ENCODE measurements around the gene SEPHS1. TPM values are rescaled to one million over a fixed set of nuclear protein-coding genes. Genes with fewer than 3 reads are reported as not detected.

Gene SEPHS1
- total RNA-seq, 1 experiment from 2014 or later = 509 TPM

DNA sequence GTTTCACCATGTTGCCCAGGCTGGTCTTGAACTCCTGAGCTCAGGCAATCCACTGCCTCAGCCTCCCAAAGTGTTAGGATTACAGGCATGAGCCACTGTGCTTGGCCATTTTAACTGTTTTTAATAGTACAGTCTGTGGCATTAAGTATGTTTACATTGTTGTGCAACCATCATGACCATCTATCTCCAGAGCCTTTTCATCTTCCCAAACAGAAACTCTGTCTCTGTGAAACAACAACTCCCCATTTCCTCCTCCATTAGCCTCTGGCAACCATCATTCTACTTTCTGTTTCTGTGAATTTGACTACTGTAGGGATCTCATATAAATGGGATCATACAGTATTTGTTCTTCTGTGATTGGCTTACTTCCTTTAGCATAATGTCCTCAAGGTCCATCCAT lies 48.3 kb upstream of the SEPHS1 start:
- H3K36me3 Mint-ChIP-seq = peaks cover 37% of the 10 kb centered on the region
- H3K4me3 Mint-ChIP-seq = no peak overlapping the region
- TF ChIP-seq JUN (CRISPR knock-in tag; IDR thresholded peaks at IDR 0.05) (no peak), FOXP1 (CRISPR knock-in tag; IDR thresholded peaks at IDR 0.05; ENCODE audit: borderline replicate concordance) (no peak), TCF7 (CRISPR knock-in tag; IDR thresholded peaks at IDR 0.05; ENCODE audit: low read depth) (no peak), GABPB1 (CRISPR knock-in tag; IDR thresholded peaks at IDR 0.05) (no peak), TEAD4 (CRISPR knock-in tag; IDR thresholded peaks at IDR 0.05) (no peak), SP1 (CRISPR knock-in tag; conservative IDR thresholded peaks at IDR 0.05) (no peak), CREB1 (CRISPR knock-in tag; IDR thresholded peaks at IDR 0.05) (no peak), FOXJ3 (CRISPR knock-in tag; IDR thresholded peaks at IDR 0.05; ENCODE audit: borderline replicate concordance) (no peak), MYBL2 (CRISPR knock-in tag; IDR thresholded peaks at IDR 0.05) (no peak), ZNF232 (CRISPR knock-in tag; IDR thresholded peaks at IDR 0.05) (no peak), ZNF416 (CRISPR knock-in tag; IDR thresholded peaks at IDR 0.05) (no peak), KAT7 (CRISPR knock-in tag; IDR thresholded peaks at IDR 0.05; ENCODE audit: borderline replicate concordance) (no peak), FOXK1 (CRISPR knock-in tag; IDR thresholded peaks at IDR 0.05) (no peak), ATF1 (CRISPR knock-in tag; IDR thresholded peaks at IDR 0.05) (no peak), ZNF671 (CRISPR knock-in tag; IDR thresholded peaks at IDR 0.05) (no peak), GRHL2 (CRISPR knock-in tag; IDR thresholded peaks at IDR 0.05; ENCODE audit: insufficient replicate concordance, severe bottlenecking) (no peak)
- TF ChIP-seq, protein P1, sequence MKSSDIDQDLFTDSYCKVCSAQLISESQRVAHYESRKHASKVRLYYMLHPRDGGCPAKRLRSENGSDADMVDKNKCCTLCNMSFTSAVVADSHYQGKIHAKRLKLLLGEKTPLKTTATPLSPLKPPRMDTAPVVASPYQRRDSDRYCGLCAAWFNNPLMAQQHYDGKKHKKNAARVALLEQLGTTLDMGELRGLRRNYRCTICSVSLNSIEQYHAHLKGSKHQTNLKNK (CRISPR knock-in tag; IDR thresholded peaks at IDR 0.05) = no peak
- ATAC-seq = no peak
- no peak overlapping the region for H3K27ac Mint-ChIP-seq
- no peak for DNase-seq (ENCODE audit: low spot score)
- ChIA-PET CTCF (interaction anchor here (1.3 kb wide), 1 partner anchor 44 kb away, joined by 3 read pairs; no protein-coding TSS in a partner anchor), POLR2A (no interaction called here)
- no peaks in the 10 kb centered on the region; the same call in 1 of the 2 replicates for H3K27me3 Mint-ChIP-seq (ENCODE audit: low read depth)
- H3K4me1 Mint-ChIP-seq = peaks cover 37% of the 10 kb centered on the region
- peaks cover 38% of the 10 kb centered on the region for H3K9me3 Mint-ChIP-seq

DNA sequence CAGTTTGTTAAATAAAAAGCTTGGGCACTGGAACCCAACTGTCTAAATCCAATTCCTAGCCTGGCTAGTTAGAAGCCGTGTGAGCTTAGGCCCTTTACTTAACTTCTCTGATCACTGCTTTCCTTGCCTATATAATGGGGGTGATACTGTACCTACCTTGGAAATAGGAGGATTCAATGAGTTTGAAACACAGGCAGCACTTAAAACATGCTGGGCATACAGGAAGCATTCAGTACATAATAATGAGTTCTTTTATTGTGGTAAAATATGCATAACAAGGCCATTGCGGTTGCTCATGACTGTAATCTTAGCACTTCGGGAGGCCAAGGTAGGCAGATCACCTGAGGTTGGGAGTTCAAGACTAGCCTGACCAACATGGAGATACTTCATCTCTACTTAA lies 47.4 kb upstream of the SEPHS1 start:
- H3K27me3 Mint-ChIP-seq (ENCODE audit: low read depth) = no peaks in the 10 kb centered on the region; the same call in 1 of the 2 replicates
- peaks cover 45% of the 10 kb centered on the region for H3K4me1 Mint-ChIP-seq
- DNase-seq (ENCODE audit: low spot score) = no peak
- H3K36me3 Mint-ChIP-seq = peaks cover 29% of the 10 kb centered on the region
- TF ChIP-seq, protein P2, sequence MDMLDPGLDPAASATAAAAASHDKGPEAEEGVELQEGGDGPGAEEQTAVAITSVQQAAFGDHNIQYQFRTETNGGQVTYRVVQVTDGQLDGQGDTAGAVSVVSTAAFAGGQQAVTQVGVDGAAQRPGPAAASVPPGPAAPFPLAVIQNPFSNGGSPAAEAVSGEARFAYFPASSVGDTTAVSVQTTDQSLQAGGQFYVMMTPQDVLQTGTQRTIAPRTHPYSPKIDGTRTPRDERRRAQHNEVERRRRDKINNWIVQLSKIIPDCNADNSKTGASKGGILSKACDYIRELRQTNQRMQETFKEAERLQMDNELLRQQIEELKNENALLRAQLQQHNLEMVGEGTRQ (CRISPR knock-in tag; IDR thresholded peaks at IDR 0.05) = no peak
- TF ChIP-seq NFYB (CRISPR knock-in tag; conservative IDR thresholded peaks at IDR 0.05; ENCODE audit: low read depth) (no peak), FOXK1 (CRISPR knock-in tag; IDR thresholded peaks at IDR 0.05) (0 out of 2 replicates have a peak, but pooled peaks have one; percentile 38), TEAD4 (CRISPR knock-in tag; IDR thresholded peaks at IDR 0.05) (no peak), ETV6 (CRISPR knock-in tag; IDR thresholded peaks at IDR 0.05) (peak; percentile 30; the same call in 1 of the 2 replicates), MYBL2 (CRISPR knock-in tag; IDR thresholded peaks at IDR 0.05) (peak; percentile 33; the same call in 1 of the 2 replicates)
- TF ChIP-seq, protein P3, sequence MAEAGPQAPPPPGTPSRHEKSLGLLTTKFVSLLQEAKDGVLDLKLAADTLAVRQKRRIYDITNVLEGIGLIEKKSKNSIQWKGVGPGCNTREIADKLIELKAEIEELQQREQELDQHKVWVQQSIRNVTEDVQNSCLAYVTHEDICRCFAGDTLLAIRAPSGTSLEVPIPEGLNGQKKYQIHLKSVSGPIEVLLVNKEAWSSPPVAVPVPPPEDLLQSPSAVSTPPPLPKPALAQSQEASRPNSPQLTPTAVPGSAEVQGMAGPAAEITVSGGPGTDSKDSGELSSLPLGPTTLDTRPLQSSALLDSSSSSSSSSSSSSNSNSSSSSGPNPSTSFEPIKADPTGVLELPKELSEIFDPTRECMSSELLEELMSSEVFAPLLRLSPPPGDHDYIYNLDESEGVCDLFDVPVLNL (CRISPR knock-in tag; IDR thresholded peaks at IDR 0.05; ENCODE audit: borderline replicate concordance, low read depth) = no peak
- TF ChIP-seq, protein P4, sequence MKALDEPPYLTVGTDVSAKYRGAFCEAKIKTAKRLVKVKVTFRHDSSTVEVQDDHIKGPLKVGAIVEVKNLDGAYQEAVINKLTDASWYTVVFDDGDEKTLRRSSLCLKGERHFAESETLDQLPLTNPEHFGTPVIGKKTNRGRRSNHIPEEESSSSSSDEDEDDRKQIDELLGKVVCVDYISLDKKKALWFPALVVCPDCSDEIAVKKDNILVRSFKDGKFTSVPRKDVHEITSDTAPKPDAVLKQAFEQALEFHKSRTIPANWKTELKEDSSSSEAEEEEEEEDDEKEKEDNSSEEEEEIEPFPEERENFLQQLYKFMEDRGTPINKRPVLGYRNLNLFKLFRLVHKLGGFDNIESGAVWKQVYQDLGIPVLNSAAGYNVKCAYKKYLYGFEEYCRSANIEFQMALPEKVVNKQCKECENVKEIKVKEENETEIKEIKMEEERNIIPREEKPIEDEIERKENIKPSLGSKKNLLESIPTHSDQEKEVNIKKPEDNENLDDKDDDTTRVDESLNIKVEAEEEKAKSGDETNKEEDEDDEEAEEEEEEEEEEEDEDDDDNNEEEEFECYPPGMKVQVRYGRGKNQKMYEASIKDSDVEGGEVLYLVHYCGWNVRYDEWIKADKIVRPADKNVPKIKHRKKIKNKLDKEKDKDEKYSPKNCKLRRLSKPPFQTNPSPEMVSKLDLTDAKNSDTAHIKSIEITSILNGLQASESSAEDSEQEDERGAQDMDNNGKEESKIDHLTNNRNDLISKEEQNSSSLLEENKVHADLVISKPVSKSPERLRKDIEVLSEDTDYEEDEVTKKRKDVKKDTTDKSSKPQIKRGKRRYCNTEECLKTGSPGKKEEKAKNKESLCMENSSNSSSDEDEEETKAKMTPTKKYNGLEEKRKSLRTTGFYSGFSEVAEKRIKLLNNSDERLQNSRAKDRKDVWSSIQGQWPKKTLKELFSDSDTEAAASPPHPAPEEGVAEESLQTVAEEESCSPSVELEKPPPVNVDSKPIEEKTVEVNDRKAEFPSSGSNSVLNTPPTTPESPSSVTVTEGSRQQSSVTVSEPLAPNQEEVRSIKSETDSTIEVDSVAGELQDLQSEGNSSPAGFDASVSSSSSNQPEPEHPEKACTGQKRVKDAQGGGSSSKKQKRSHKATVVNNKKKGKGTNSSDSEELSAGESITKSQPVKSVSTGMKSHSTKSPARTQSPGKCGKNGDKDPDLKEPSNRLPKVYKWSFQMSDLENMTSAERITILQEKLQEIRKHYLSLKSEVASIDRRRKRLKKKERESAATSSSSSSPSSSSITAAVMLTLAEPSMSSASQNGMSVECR (CRISPR knock-in tag; IDR thresholded peaks at IDR 0.05; ENCODE audit: borderline replicate concordance) = no peak
- TF ChIP-seq, protein P5, sequence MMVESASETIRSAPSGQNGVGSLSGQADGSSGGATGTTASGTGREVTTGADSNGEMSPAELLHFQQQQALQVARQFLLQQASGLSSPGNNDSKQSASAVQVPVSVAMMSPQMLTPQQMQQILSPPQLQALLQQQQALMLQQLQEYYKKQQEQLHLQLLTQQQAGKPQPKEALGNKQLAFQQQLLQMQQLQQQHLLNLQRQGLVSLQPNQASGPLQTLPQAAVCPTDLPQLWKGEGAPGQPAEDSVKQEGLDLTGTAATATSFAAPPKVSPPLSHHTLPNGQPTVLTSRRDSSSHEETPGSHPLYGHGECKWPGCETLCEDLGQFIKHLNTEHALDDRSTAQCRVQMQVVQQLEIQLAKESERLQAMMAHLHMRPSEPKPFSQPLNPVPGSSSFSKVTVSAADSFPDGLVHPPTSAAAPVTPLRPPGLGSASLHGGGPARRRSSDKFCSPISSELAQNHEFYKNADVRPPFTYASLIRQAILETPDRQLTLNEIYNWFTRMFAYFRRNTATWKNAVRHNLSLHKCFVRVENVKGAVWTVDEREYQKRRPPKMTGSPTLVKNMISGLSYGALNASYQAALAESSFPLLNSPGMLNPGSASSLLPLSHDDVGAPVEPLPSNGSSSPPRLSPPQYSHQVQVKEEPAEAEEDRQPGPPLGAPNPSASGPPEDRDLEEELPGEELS (CRISPR knock-in tag; IDR thresholded peaks at IDR 0.05) = peak; percentile 56; the same call in 1 of the 2 replicates
- TF ChIP-seq, protein P6, sequence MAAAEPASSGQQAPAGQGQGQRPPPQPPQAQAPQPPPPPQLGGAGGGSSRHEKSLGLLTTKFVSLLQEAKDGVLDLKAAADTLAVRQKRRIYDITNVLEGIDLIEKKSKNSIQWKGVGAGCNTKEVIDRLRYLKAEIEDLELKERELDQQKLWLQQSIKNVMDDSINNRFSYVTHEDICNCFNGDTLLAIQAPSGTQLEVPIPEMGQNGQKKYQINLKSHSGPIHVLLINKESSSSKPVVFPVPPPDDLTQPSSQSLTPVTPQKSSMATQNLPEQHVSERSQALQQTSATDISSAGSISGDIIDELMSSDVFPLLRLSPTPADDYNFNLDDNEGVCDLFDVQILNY (CRISPR knock-in tag; IDR thresholded peaks at IDR 0.05) = no peak
- TF ChIP-seq, protein P1 (CRISPR knock-in tag; IDR thresholded peaks at IDR 0.05) = 0 out of 2 replicates have a peak, but pooled peaks have one; percentile 45
- POLR2A ChIA-PET = interaction anchor here (0.7 kb wide), 1 partner anchor 15 kb away, joined by 3 read pairs; no protein-coding TSS in a partner anchor
- H3K27ac Mint-ChIP-seq = no peak overlapping the region
- peak; percentile 65 for ATAC-seq
- no peak overlapping the region for H3K4me3 Mint-ChIP-seq
- H3K9me3 Mint-ChIP-seq = peaks cover 30% of the 10 kb centered on the region
- CTCF ChIA-PET = interaction anchor here (0.6 to 2.2 kb wide), 3 partner anchors 14 to 497 kb away, joined by 3 to 6 read pairs (median 4); no protein-coding TSS in a partner anchor
